ENCODE data around the gene ING2. TPM values are rescaled to one million over a fixed set of nuclear protein-coding genes. Genes with fewer than 3 reads are reported as not detected.

ING2 gene
- polyA plus RNA-seq, 3 donors from 2014 or later = 8.4 to 10.2 (median 9.7) TPM

DNA sequence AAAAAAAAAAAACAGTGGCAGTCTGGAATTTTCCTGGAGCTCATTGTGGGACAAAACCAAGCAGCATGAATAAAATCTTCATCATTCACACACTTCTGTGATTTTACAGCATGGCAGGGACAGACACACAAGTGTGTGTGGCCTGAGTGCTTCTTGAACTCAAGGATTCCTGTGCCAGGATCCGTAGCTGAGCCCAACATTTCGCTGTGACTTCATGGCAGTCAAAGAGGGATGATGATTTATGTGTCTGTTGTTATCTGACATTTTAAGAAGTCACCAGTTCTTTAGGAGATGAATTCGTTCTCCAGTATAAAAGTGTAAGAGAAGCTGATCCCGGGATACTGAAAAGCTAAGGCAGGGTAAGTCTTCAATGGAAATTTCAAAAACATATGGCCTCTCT is 57.0 kb downstream of the ING2 start:
- no peak overlapping the region for H3K4me3 Mint-ChIP-seq
- no peak overlapping the region for H3K27ac Mint-ChIP-seq
- H3K27me3 Mint-ChIP-seq (ENCODE audit: low read depth in 3 of 3) = peaks cover 3 to 24% (median 5%) of the 10 kb centered on the region in 3 donors
- H3K36me3 Mint-ChIP-seq = no peaks in the 10 kb centered on the region
- no peak for DNase-seq
- H3K9me3 Mint-ChIP-seq = peaks cover 0 to 2% (median 0%) of the 10 kb centered on the region in 6 donors
- no peaks in the 10 kb centered on the region for H3K4me1 Mint-ChIP-seq

Other genes starting within 250 kb of the ING2 start
- under 1 TPM in 1 of 3 donors, not detected in 2; 0.52 TPM for gene CLDN22, start 184.8 kb upstream of the ING2 start, polyA plus RNA-seq
- gene CLDN24, start 182.6 kb upstream of the ING2 start, polyA plus RNA-seq = not detected
- gene CDKN2AIP, start 60.4 kb upstream of the ING2 start, polyA plus RNA-seq = 10 to 100 TPM; 10.7 to 41.3 (median 28.8) TPM
- 10 to 100 TPM; 21.5 to 25.7 (median 25.0) TPM for gene RWDD4, start 154.1 kb downstream of the ING2 start, polyA plus RNA-seq
- gene TRAPPC11, start 154.2 kb downstream of the ING2 start, polyA plus RNA-seq = 10 to 100 TPM; 12.5 to 20.0 (median 13.0) TPM